GM23338 (cell line): ENCODE results near the gene RCSD1. TPM values are rescaled to one million over a fixed set of nuclear protein-coding genes. Genes with fewer than 3 reads are reported as not detected.

Source experiments
- ATAC-seq: fragments of 200-7000 bp; cut with Tn5 transposase; 3 replicates; pipeline ENCODE4 v1.9.1; 2020
- DNase-seq: peaks from one replicate; pipeline ENCODE4 v3.0.0-alpha.2; 2015; ENCODE audit warnings: low spot score
- H2AFZ ChIP-seq: fragments of 200-600 bp; sonication (generic); 2 replicates; pipeline ENCODE4 v1.8.0; 2016; ENCODE audit warnings: antibody characterized with exemption, mild to moderate bottlenecking, moderate library complexity
- H3F3A ChIP-seq: fragments of 200-600 bp; sonication (generic); replicated peaks from 2 replicates; pipeline ENCODE4 v1.8.0; 2017; ENCODE audit warnings: antibody characterized with exemption, mixed run types, low read depth
- H3K27ac ChIP-seq: fragments of 200-600 bp; sonication (generic); 2 replicates; pipeline ENCODE4 v1.6.1; 2016; ENCODE audit warnings: low read depth
- H3K27me3 ChIP-seq: fragments of 200-600 bp; sonication (generic); 2 replicates; pipeline ENCODE4 v1.8.0; 2016; ENCODE audit warnings: mild to moderate bottlenecking, mixed run types, moderate library complexity; ENCODE audit not compliant: insufficient read depth
- H3K36me3 ChIP-seq: fragments of 200-600 bp; sonication (generic); 2 replicates; pipeline ENCODE4 v1.8.0; 2016; ENCODE audit warnings: mild to moderate bottlenecking; ENCODE audit not compliant: insufficient read depth
- H3K4me1 ChIP-seq: fragments of 200-600 bp; sonication (generic); 2 replicates; pipeline ENCODE4 v1.8.0; 2016; ENCODE audit warnings: mild to moderate bottlenecking, moderate library complexity; ENCODE audit not compliant: insufficient read depth
- H3K4me2 ChIP-seq: fragments of 200-600 bp; sonication (generic); 2 replicates; pipeline ENCODE4 v1.7.1; 2017; ENCODE audit warnings: mixed run types
- H3K4me3 ChIP-seq: fragments of 200-600 bp; sonication (generic); 2 replicates; pipeline ENCODE4 v1.6.1; 2016; ENCODE audit warnings: mixed run types
- H3K79me2 ChIP-seq: fragments of 200-600 bp; sonication (generic); replicated peaks from 2 replicates; pipeline ENCODE4 v1.8.0; 2017; ENCODE audit warnings: mild to moderate bottlenecking; ENCODE audit not compliant: insufficient read depth
- H3K9me2 ChIP-seq: fragments of 200-600 bp; sonication (generic); 2 replicates; pipeline ENCODE4 v1.8.0; 2017; ENCODE audit not compliant: insufficient read depth
- H4K20me1 ChIP-seq: fragments of 200-600 bp; sonication (generic); replicated peaks from 2 replicates; pipeline ENCODE4 v1.8.0; 2017; ENCODE audit warnings: mild to moderate bottlenecking; ENCODE audit not compliant: insufficient read depth
- H3K27ac Mint-ChIP-seq: 2 replicates; pipeline ENCODE4 v1.8.0; 2020; ENCODE audit warnings: inconsistent platforms, mild to moderate bottlenecking, moderate library complexity, mixed read lengths
- H3K27me3 Mint-ChIP-seq: 3 replicates; pipeline ENCODE4 v1.8.0; 2022; ENCODE audit warnings: low read depth, mild to moderate bottlenecking, moderate library complexity, mixed read lengths, inconsistent platforms; ENCODE audit not compliant: insufficient read depth, poor library complexity
- H3K36me3 Mint-ChIP-seq: 3 replicates; pipeline ENCODE4 v1.8.0; 2021; ENCODE audit warnings: low read depth, mild to moderate bottlenecking, inconsistent platforms, moderate library complexity, mixed read lengths
- H3K4me1 Mint-ChIP-seq: 3 replicates; pipeline ENCODE4 v1.8.0; 2020; ENCODE audit warnings: mild to moderate bottlenecking, inconsistent platforms, mixed read lengths
- H3K4me3 Mint-ChIP-seq: 3 replicates; pipeline ENCODE4 v1.8.0; 2021; ENCODE audit warnings: moderate library complexity, mild to moderate bottlenecking, inconsistent platforms, mixed read lengths
- H3K9me3 Mint-ChIP-seq: 3 replicates; pipeline ENCODE4 v1.8.0; 2020; ENCODE audit warnings: moderate library complexity, mild to moderate bottlenecking, inconsistent platforms, mixed read lengths
- CREB1 ChIP-seq: fragments of 250-450 bp; sonication (Bioruptor Pico); IDR thresholded peaks from 2 replicates; pipeline ENCODE4 v1.5.0; 2020; ENCODE audit warnings: low read depth, mild to moderate bottlenecking, moderate library complexity
- ETS1 ChIP-seq: IDR thresholded peaks from 2 replicates; pipeline ENCODE4 v1.6.1; 2016; ENCODE audit warnings: antibody characterized with exemption
- EZH2 ChIP-seq: fragments of 200-600 bp; sonication (generic); IDR thresholded peaks from one replicate; pipeline ENCODE4 v1.8.0; 2017; ENCODE audit warnings: antibody characterized with exemption, mild to moderate bottlenecking, low read depth; ENCODE audit not compliant: unreplicated experiment
- EZH2phosphoT487 ChIP-seq: fragments of 200-600 bp; sonication (generic); IDR thresholded peaks from one replicate; pipeline ENCODE4 v1.8.1; 2018; ENCODE audit warnings: antibody characterized with exemption; ENCODE audit not compliant: unreplicated experiment
- JUNB ChIP-seq: IDR thresholded peaks from one replicate; pipeline ENCODE4 v1.6.1; 2016; ENCODE audit warnings: antibody characterized with exemption; ENCODE audit not compliant: unreplicated experiment
- NANOG ChIP-seq: IDR thresholded peaks from 2 replicates; pipeline ENCODE4 v1.6.1; 2016; ENCODE audit warnings: antibody characterized with exemption, borderline replicate concordance
- POLR2AphosphoS5 ChIP-seq: IDR thresholded peaks from 2 replicates; pipeline ENCODE4 v1.6.1; 2016; ENCODE audit warnings: antibody characterized with exemption, low read depth
- REST ChIP-seq: IDR thresholded peaks from one replicate; pipeline ENCODE4 v1.6.1; 2018; ENCODE audit warnings: antibody characterized with exemption; ENCODE audit not compliant: unreplicated experiment
- STAT1 ChIP-seq: IDR thresholded peaks from one replicate; pipeline ENCODE4 v1.6.1; 2016; ENCODE audit warnings: antibody characterized with exemption; ENCODE audit not compliant: unreplicated experiment
- ZNF114 ChIP-seq: fragments of 250-450 bp; sonication (Bioruptor Pico); IDR thresholded peaks from 2 replicates; pipeline ENCODE4 v1.5.0; 2020; ENCODE audit warnings: mild to moderate bottlenecking, moderate library complexity
- ZNF331 ChIP-seq: fragments of 250-450 bp; sonication (Bioruptor Pico); IDR thresholded peaks from 2 replicates; pipeline ENCODE4 v1.5.0; 2020; ENCODE audit warnings: low read depth, mild to moderate bottlenecking, moderate library complexity
- ZNF462 ChIP-seq: fragments of 250-450 bp; sonication (Bioruptor Pico); IDR thresholded peaks from 2 replicates; pipeline ENCODE4 v1.5.0; 2020; ENCODE audit warnings: mild to moderate bottlenecking, moderate library complexity
- polyA plus RNA-seq: library from polyadenylated mRNA; unstranded; fragments of >200 nt; fragmentation: Nextera tagmentation; extraction: Ambion mirVana; gene quantifications from 2 replicates; pipeline ENCODE4 v1.2.1, GENCODE V29; 2016
- total RNA-seq: library from RNA; depleted of rRNA; stranded (reverse); fragments of >200 nt; shearing (Covaris generic); gene quantifications from 2 replicates; pipeline ENCODE4 v1.2.3, GENCODE V29; 2014
- TF ChIP-seq, protein P1 (sequence below), 2 experiments: fragments of 200-600 bp in 1 of 2; sonication (generic) in 1 of 2; conservative IDR thresholded peaks; 2 replicates each; pipeline versions ENCODE4 v1.5.1 to v1.6.1; 2016 to 2017; ENCODE audit warnings: antibody characterized with exemption in 2 of 2, low read depth in 2 of 2, mild to moderate bottlenecking in 2 of 2, moderate library complexity in 1 of 2

Gene RCSD1
- total and polyA plus RNA-seq, 2 experiments from 2014 or later = 0.18 to 0.73 TPM

DNA sequence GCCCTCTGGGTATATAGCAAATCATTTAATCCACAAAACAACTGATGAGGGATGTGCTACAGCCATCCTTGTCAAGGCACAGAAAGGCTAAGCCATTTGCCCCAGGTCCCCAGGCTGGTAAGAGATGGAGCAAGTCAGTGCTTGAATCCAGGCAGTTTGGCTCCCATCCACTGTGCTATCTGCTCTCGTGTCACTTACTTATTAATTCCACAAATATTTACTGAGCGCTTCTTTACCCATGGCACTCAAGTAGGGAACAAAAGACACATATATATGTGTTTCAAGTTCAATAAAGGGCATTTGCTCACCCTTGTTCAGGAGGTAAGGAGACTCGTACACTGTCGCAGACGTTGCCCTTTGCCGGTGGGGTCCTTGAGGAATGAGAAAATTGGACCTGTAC, 53.2 kb downstream of the RCSD1 start:
- Histone ChIP-seq H3F3A (no peaks in the 10 kb centered on the region), H3K9me2 (no peaks in the 10 kb centered on the region), H3K36me3 (no peaks in the 10 kb centered on the region), H3K4me3 (no peak overlapping the region), H3K4me1 (peaks cover 28% of the 10 kb centered on the region), H3K27ac (no peak overlapping the region), H3K27me3 (no peaks in the 10 kb centered on the region), H2AFZ (peak overlapping the region; percentile 80; the same call in 1 of the 2 replicates), H3K4me2 (no peak overlapping the region), H3K79me2 (no peaks in the 10 kb centered on the region), H4K20me1 (no peaks in the 10 kb centered on the region)
- Mint-ChIP-seq H3K9me3 (no peaks in the 10 kb centered on the region), H3K4me1 (peaks cover 34% of the 10 kb centered on the region), H3K27ac (no peak overlapping the region), H3K4me3 (no peak overlapping the region), H3K27me3 (peaks cover 10% of the 10 kb centered on the region), H3K36me3 (no peaks in the 10 kb centered on the region)
- TF ChIP-seq EZH2phosphoT487 = no peak
- TF ChIP-seq ZNF114 = no peak
- TF ChIP-seq, protein P1, sequence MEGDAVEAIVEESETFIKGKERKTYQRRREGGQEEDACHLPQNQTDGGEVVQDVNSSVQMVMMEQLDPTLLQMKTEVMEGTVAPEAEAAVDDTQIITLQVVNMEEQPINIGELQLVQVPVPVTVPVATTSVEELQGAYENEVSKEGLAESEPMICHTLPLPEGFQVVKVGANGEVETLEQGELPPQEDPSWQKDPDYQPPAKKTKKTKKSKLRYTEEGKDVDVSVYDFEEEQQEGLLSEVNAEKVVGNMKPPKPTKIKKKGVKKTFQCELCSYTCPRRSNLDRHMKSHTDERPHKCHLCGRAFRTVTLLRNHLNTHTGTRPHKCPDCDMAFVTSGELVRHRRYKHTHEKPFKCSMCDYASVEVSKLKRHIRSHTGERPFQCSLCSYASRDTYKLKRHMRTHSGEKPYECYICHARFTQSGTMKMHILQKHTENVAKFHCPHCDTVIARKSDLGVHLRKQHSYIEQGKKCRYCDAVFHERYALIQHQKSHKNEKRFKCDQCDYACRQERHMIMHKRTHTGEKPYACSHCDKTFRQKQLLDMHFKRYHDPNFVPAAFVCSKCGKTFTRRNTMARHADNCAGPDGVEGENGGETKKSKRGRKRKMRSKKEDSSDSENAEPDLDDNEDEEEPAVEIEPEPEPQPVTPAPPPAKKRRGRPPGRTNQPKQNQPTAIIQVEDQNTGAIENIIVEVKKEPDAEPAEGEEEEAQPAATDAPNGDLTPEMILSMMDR (conservative IDR thresholded peaks at IDR 0.05; ENCODE audit: low read depth in 2 of 2) = no peak
- no peak for TF ChIP-seq NANOG
- TF ChIP-seq ZNF462 (CRISPR knock-in tag) = no peak
- no peak for TF ChIP-seq REST
- TF ChIP-seq JUNB = no peak
- no peak for TF ChIP-seq POLR2AphosphoS5
- TF ChIP-seq ETS1 = no peak
- TF ChIP-seq STAT1 = no peak
- no peak for TF ChIP-seq CREB1 (CRISPR knock-in tag)
- TF ChIP-seq EZH2 = no peak
- no peak for TF ChIP-seq ZNF331 (CRISPR knock-in tag)
- ATAC-seq = no peak
- DNase-seq = no peak
